Measurements from ENCODE around the gene LIF.
"Not testable (repeated sequence)": the region's sequence is repeated elsewhere in the genome, so short reads cannot be mapped to it uniquely, and the experiment has no call there.

Gene LIF

GRCh38 chr22:30241576-30242371, 4.8 kb downstream of the LIF start:
- no peak for DNase-seq (ENCODE audit: low spot score)

GRCh38 chr22:30240541-30241417, 5.8 kb downstream of the LIF start:
- DNase-seq (ENCODE audit: low spot score), result no peak

- peak; percentile 39 for DNase-seq (ENCODE audit: low spot score)
Observed at GRCh38 chr22:30239488-30240405, 6.8 kb downstream of the LIF start.

GRCh38 chr22:30238661-30239487, 7.7 kb downstream of the LIF start:
- peak; percentile 31 for DNase-seq (ENCODE audit: low spot score)

- DNase-seq (ENCODE audit: low spot score), result no peak
Observed at GRCh38 chr22:30238136-30238535, 8.4 kb downstream of the LIF start.

- DNase-seq (ENCODE audit: low spot score), result no peak
Observed at GRCh38 chr22:30236875-30237274, 9.7 kb downstream of the LIF start.

GRCh38 chr22:30235687-30236170, 10.8 kb downstream of the LIF start:
- no peak for DNase-seq (ENCODE audit: low spot score)

GRCh38 chr22:30234786-30235470, 11.6 kb downstream of the LIF start:
- no peak for DNase-seq (ENCODE audit: low spot score)

GRCh38 chr22:30234325-30234724, 12.2 kb downstream of the LIF start:
- DNase-seq (ENCODE audit: low spot score), result not testable (repeated sequence)

GRCh38 chr22:30233582-30233981, 13.0 kb downstream of the LIF start:
- no peak for DNase-seq (ENCODE audit: low spot score)

- no peak for DNase-seq (ENCODE audit: low spot score)
Observed at GRCh38 chr22:30232716-30233218, 13.8 kb downstream of the LIF start.

- DNase-seq (ENCODE audit: low spot score), result no peak
Observed at GRCh38 chr22:30230787-30231461, 15.6 kb downstream of the LIF start.

GRCh38 chr22:30230330-30230729, 16.2 kb downstream of the LIF start:
- no peak for DNase-seq (ENCODE audit: low spot score)

- no peak for DNase-seq (ENCODE audit: low spot score)
Observed at GRCh38 chr22:30228509-30229359, 17.8 kb downstream of the LIF start.

GRCh38 chr22:30227438-30228228, 18.9 kb downstream of the LIF start:
- DNase-seq (ENCODE audit: low spot score), result no peak

GRCh38 chr22:30226192-30226832, 20.2 kb downstream of the LIF start:
- DNase-seq (ENCODE audit: low spot score), result no peak

- DNase-seq (ENCODE audit: low spot score), result no peak
Observed at GRCh38 chr22:30225220-30225927, 21.2 kb downstream of the LIF start.

Data from activated CD4-positive, alpha-beta T cell treated with anti-CD3 and anti-CD28 coated beads, Interleukin-2, Interleukin-4, amounts not matched to agents 100 ng/mL and 50 ng/mL, durations not matched to agents 16 hours and 8 hours (primary cell).